K562 (cell line): ENCODE results near the gene ANXA3.

Experiments used
- HDAC2 ChIP-seq: fragments of 450-650 bp; IDR thresholded peaks from 2 replicates; pipeline ENCODE4 v1.6.1; 2016; ENCODE audit warnings: mild to moderate bottlenecking
- ZNF184 ChIP-seq: sonication (generic); formaldehyde crosslinking; IDR thresholded peaks from 2 replicates; pipeline ENCODE4 v1.5.0; 2020; ENCODE audit warnings: missing genetic modification reagents

- TF ChIP-seq HDAC2: no peak
- TF ChIP-seq ZNF184: no peak
These were observed 50.8 kb downstream of the ANXA3 start for GRCh38 chr4:78602334-78602733.
